OCI-LY7 (cell line): Measurements from ENCODE around the gene SMYD1. TPM values are rescaled to one million over a fixed set of nuclear protein-coding genes. Genes with fewer than 3 reads are reported as not detected.

Experiments
- BruUV-seq: library from RNA; stranded (reverse); fragments of 400-500 nt; replicated peaks from 2 replicates; lab custom pipeline; 2021; lab: Mats Ljungman, UMichigan
- CTCF ChIA-PET: fragments of 300-600 bp; sonication (Branson Sonifier 250); formaldehyde crosslinking; loops from one replicate; lab custom pipeline; 2022; ENCODE audit warnings: antibody characterized with exemption; ENCODE audit not compliant: unreplicated experiment; lab: Charles Lee
- POLR2A ChIA-PET: fragments of 300-600 bp; sonication (Branson Sonifier 250); formaldehyde crosslinking; loops from one replicate; lab custom pipeline; 2022; ENCODE audit warnings: antibody characterized with exemption; lab: Charles Lee
- DNase-seq: peaks from one replicate; pipeline ENCODE4 v3.0.0-alpha.2; 2015; ENCODE audit warnings: low spot score
- H2AFZ ChIP-seq: fragments of 200-600 bp; sonication (generic), shearing (Covaris generic); 2 replicates; pipeline ENCODE4 v1.6.1; 2014; ENCODE audit warnings: mild to moderate bottlenecking, antibody characterized with exemption, low read length, moderate library complexity
- H3K27ac ChIP-seq: fragments of 200-600 bp; sonication (generic); 2 replicates; pipeline ENCODE4 v1.5.1; 2014; ENCODE audit warnings: mixed run types, low read depth, mild to moderate bottlenecking, moderate library complexity, low read length, inconsistent platforms; ENCODE audit not compliant: poor library complexity, severe bottlenecking
- H3K36me3 ChIP-seq: fragments of 200-600 bp; sonication (generic); 2 replicates; pipeline ENCODE4 v1.6.1; 2014; ENCODE audit warnings: mild to moderate bottlenecking, antibody characterized with exemption, low read length, moderate library complexity, mixed read lengths; ENCODE audit not compliant: insufficient read depth
- H3K4me1 ChIP-seq: fragments of 200-600 bp; sonication (generic); 2 replicates; pipeline ENCODE4 v1.5.1; 2014; ENCODE audit warnings: mild to moderate bottlenecking, low read length; ENCODE audit not compliant: insufficient read depth, poor library complexity, severe bottlenecking
- H3K4me2 ChIP-seq: fragments of 200-600 bp; sonication (generic); 2 replicates; pipeline ENCODE4 v1.6.1; 2014; ENCODE audit warnings: mild to moderate bottlenecking, low read length
- H3K4me3 ChIP-seq: fragments of 200-600 bp; sonication (generic); 2 replicates; pipeline ENCODE4 v1.5.1; 2014; ENCODE audit warnings: mild to moderate bottlenecking, low read depth, low read length; ENCODE audit not compliant: poor library complexity, severe bottlenecking
- H3K79me2 ChIP-seq: fragments of 200-600 bp; sonication (generic); 2 replicates; pipeline ENCODE4 v1.6.1; 2016; ENCODE audit warnings: low read depth, mild to moderate bottlenecking, low read length, moderate library complexity, mixed read lengths; ENCODE audit not compliant: insufficient read depth
- H3K9me2 ChIP-seq: fragments of 200-600 bp; sonication (generic); 2 replicates; pipeline ENCODE4 v1.6.1; 2016; ENCODE audit warnings: mild to moderate bottlenecking, low read length, mixed read lengths; ENCODE audit not compliant: insufficient read depth
- H3K9me3 ChIP-seq: fragments of 200-600 bp; sonication (generic); 2 replicates; pipeline ENCODE4 v1.6.1; 2014; ENCODE audit warnings: mild to moderate bottlenecking, mixed run types, low read length, mixed read lengths
- H4K20me1 ChIP-seq: fragments of 200-600 bp; sonication (generic); 2 replicates; pipeline ENCODE4 v1.6.1; 2014; ENCODE audit warnings: mild to moderate bottlenecking, antibody characterized with exemption, low read length, moderate library complexity, mixed read lengths; ENCODE audit not compliant: insufficient read depth
- CTCF ChIP-seq: fragments of 200-600 bp; sonication (generic); conservative IDR thresholded peaks from 2 replicates; pipeline ENCODE4 v1.5.1; 2014; ENCODE audit warnings: mild to moderate bottlenecking, antibody characterized with exemption, low read length, moderate library complexity, mixed read lengths
- EZH2phosphoT487 ChIP-seq: fragments of 200-600 bp; sonication (generic); IDR thresholded peaks from 2 replicates; pipeline ENCODE4 v1.6.1; 2018; ENCODE audit warnings: low read depth, borderline replicate concordance, mild to moderate bottlenecking, mixed run types, antibody characterized with exemption, low read length, moderate library complexity, mixed read lengths
- intact Hi-C: fragments of 100-400 bp; cut with micrococcal nuclease; formaldehyde crosslinking; loops from one replicate; pipeline ENCODE4 v1.10.0; 2022; ENCODE audit not compliant: unreplicated experiment
- total RNA-seq, 2 experiments: library from RNA; depleted of rRNA in 1 of 2; stranded (reverse); fragments of >200 nt in 1 of 2; shearing (Covaris generic) in 1 of 2; gene quantifications; 2 replicates each; pipeline ENCODE4 v1.2.3, GENCODE V29; 2014 to 2022

The SMYD1 gene
- total RNA-seq, 2 experiments from 2014 or later = not detected

DNA sequence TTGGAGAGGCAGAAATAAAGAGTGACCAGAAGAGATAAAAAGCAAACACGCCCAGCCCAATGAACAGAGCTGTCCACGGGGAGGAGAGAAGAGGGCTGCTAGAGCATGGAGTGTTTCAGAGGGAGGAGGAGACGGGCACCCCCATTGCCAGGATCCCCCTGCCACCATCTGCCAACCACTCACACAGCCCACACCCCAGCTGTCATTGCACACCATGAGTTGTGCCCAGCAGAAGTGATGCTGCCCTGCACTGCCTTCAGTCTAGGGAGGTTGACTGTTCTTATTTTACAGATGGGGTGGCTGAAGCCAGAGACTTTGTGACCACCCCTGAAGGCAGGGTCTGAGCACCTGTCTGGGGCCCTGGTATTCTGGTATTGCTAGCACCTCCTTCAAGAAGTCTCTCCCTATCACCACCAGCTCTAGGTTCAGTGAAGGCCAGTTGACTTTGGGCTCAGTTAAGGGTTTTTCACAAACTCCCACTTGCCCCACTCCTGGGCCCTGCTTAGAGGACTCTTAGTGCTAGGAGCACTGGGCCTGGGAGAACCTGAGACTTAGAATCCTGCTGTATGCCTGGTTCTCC is 57.8 kb downstream of the SMYD1 start:
- H3K27ac ChIP-seq = no peak overlapping the region
- BruUV-seq = no TSS peak
- H3K9me2 ChIP-seq = no peaks in the 10 kb centered on the region
- H3K4me2 ChIP-seq = no peak overlapping the region
- H2AFZ ChIP-seq = no peak overlapping the region
- ChIA-PET CTCF (no interaction called here), POLR2A (no interaction called here)
- H3K4me1 ChIP-seq = no peaks in the 10 kb centered on the region
- H3K79me2 ChIP-seq = no peaks in the 10 kb centered on the region
- intact Hi-C loops = no loop called here
- no peak for DNase-seq
- H3K9me3 ChIP-seq = no peaks in the 10 kb centered on the region
- TF ChIP-seq EZH2phosphoT487 (no peak), CTCF (no peak)
- no peak overlapping the region for H3K4me3 ChIP-seq
- no peaks in the 10 kb centered on the region for H3K36me3 ChIP-seq
- H4K20me1 ChIP-seq = no peaks in the 10 kb centered on the region

DNA sequence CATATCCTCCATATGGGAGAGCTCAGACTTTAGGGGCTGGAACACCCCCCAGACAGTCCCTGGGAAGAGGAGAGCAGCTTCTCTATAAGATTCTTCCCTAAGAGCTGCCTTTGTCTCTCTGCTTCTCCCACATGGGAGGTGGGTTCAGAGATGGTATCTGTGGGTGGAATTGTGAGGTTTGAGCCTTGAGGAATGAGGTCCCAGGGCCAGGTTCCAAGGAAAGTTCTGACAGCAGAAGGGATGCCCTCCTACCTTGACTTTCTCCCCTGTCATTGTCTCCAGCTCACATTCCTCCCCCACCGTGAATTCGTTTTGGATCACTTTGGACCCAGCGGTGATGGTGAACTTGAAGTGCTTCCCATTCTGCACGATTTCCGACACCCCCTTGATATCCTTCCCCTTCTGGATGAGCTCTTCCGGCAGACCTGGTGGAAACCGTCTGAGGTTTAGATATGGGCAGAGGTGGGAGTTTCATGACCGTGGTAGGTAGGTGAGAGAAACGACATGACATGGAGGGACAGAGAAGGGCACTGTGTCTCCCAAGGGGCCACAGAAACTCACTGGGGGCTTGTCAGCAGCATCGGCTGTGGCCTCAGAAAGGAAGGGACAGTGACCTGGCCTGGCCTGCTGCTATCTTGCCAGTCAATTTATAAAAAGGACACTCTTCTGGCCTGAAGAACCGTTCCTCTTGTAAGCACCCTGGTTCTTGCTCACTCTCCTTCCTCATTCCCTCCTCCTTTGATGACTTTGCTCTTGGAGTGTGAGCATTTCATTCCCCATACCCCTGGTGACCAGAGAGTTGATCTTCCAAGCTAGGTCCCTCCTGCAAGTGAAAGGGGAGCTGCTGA is 58.5 kb downstream of the SMYD1 start:
- DNase-seq = no peak
- Histone ChIP-seq H3K4me1 (no peaks in the 10 kb centered on the region), H3K79me2 (no peaks in the 10 kb centered on the region), H3K36me3 (no peaks in the 10 kb centered on the region), H3K4me3 (no peak overlapping the region), H3K4me2 (no peak overlapping the region), H2AFZ (no peak overlapping the region), H3K27ac (no peak overlapping the region), H3K9me3 (no peaks in the 10 kb centered on the region), H3K9me2 (no peaks in the 10 kb centered on the region), H4K20me1 (no peaks in the 10 kb centered on the region)
- ChIA-PET CTCF (no interaction called here), POLR2A (no interaction called here)
- intact Hi-C loops = no loop called here
- no peak for TF ChIP-seq CTCF
- no peak for TF ChIP-seq EZH2phosphoT487
- no TSS peak for BruUV-seq
